HG03565 (cell line): Measurements from ENCODE around the gene HM13.
A peak's percentile ranks its signal among the peaks of the same experiment; 100 is the strongest.
"Not testable (repeated sequence)": the region's sequence is repeated elsewhere in the genome, so short reads cannot be mapped to it uniquely, and the experiment has no call there.

ENCODE experiments used
- ATAC-seq: cut with Tn5 transposase; IDR thresholded peaks from one replicate; pipeline ENCODE4 v1.9.1; 2021; ENCODE audit warnings: mild to moderate bottlenecking, moderate library complexity; ENCODE audit not compliant: unreplicated experiment

Gene HM13

GRCh38 chr20:31514154-31515071, at the start of gene HM13:
TSS of gene HM13 (plus strand) at chr20:31514442. CDS start at chr20:31514552, 110 bp downstream.
- peak; percentile 94 for ATAC-seq

- not testable (repeated sequence) for ATAC-seq
Observed at GRCh38 chr20:31470946-31471345, 43.3 kb upstream of the HM13 start.

GRCh38 chr20:31472395-31473330, 41.6 kb upstream of the HM13 start:
- ATAC-seq, result no peak

- peak; percentile 25 for ATAC-seq
Observed at GRCh38 chr20:31473331-31474096, 40.7 kb upstream of the HM13 start.

- ATAC-seq, result peak; percentile 69
Observed at GRCh38 chr20:31474097-31474436, 40.2 kb upstream of the HM13 start.

GRCh38 chr20:31474758-31475427, 39.3 kb upstream of the HM13 start, which contains the start of the genes DEFB124 and REM1:
TSS of gene DEFB124 (minus strand) at chr20:31475127. CDS start at chr20:31473013, 2,114 bp downstream.
TSS of gene REM1 (plus strand) at chr20:31475288. CDS start at chr20:31476446, 1,158 bp downstream.
- ATAC-seq, result no peak

- ATAC-seq, result no peak
Observed at GRCh38 chr20:31475472-31476293, 38.6 kb upstream of the HM13 start.

- ATAC-seq, result no peak
Observed at GRCh38 chr20:31476294-31476585, 38.0 kb upstream of the HM13 start.

- ATAC-seq, result no peak
Observed at GRCh38 chr20:31476643-31477215, 37.5 kb upstream of the HM13 start.

GRCh38 chr20:31484001-31484400, 30.2 kb upstream of the HM13 start:
- no peak for ATAC-seq

GRCh38 chr20:31485450-31486339, 28.5 kb upstream of the HM13 start:
- no peak for ATAC-seq

GRCh38 chr20:31488115-31488514, 26.1 kb upstream of the HM13 start:
- no peak for ATAC-seq

- no peak for ATAC-seq
Observed at GRCh38 chr20:31489152-31489551, 25.1 kb upstream of the HM13 start.

- ATAC-seq, result no peak
Observed at GRCh38 chr20:31490752-31491151, 23.5 kb upstream of the HM13 start.

GRCh38 chr20:31494131-31494530, 20.1 kb upstream of the HM13 start:
- no peak for ATAC-seq

GRCh38 chr20:31496761-31497295, 17.4 kb upstream of the HM13 start:
- no peak for ATAC-seq

GRCh38 chr20:31497838-31498540, 16.3 kb upstream of the HM13 start:
- no peak for ATAC-seq
